OCI-LY3 (cell line): Measurements from ENCODE around the gene IL4I1.

Experiments used
- H2AFZ ChIP-seq: fragments of 200-600, 300-600 bp; shearing (Covaris generic); 2 replicates; pipeline ENCODE4 v1.6.0; 2014; ENCODE audit warnings: antibody characterized with exemption, low read depth, low read length
- H3K27ac ChIP-seq: fragments of 200-600, 300-600 bp; sonication (generic); 2 replicates; pipeline ENCODE4 v1.5.1; 2014; ENCODE audit warnings: mild to moderate bottlenecking, low read length, moderate library complexity, mixed read lengths
- H3K27me3 ChIP-seq: fragments of 200-600, 300-600 bp; sonication (generic); 2 replicates; pipeline ENCODE4 v1.6.1; 2014; ENCODE audit warnings: low read depth, low read length, mixed read lengths
- H3K36me3 ChIP-seq: fragments of 200-600, 300-600 bp; sonication (generic); replicated peaks from 2 replicates; pipeline ENCODE3; 2014; ENCODE audit warnings: low read depth, low read length, mixed read lengths
- H3K4me1 ChIP-seq: fragments of 300-600, 200-600 bp; sonication (generic); 2 replicates; pipeline ENCODE4 v1.6.1; 2014; ENCODE audit warnings: low read length, mixed read lengths
- H3K4me2 ChIP-seq: fragments of 200-600, 300-600 bp; sonication (generic); 2 replicates; pipeline ENCODE4 v1.6.1; 2014; ENCODE audit warnings: low read length, mixed read lengths
- H3K4me3 ChIP-seq: fragments of 300-600, 200-600 bp; sonication (generic); 2 replicates; pipeline ENCODE4 v1.5.1; 2014; ENCODE audit warnings: antibody characterized with exemption, mild to moderate bottlenecking, low read length, moderate library complexity
- H3K79me2 ChIP-seq: fragments of 300-600, 200-600 bp; shearing (Covaris generic); 2 replicates; pipeline ENCODE4 v1.6.1; 2014; ENCODE audit warnings: mild to moderate bottlenecking, low read length, mixed read lengths
- H3K9ac ChIP-seq: fragments of 300-600, 200-600 bp; shearing (Covaris generic); 2 replicates; pipeline ENCODE4 v1.6.0; 2014; ENCODE audit warnings: mild to moderate bottlenecking, low read length, moderate library complexity
- H3K9me3 ChIP-seq: fragments of 200-600, 300-600 bp; shearing (Covaris generic); 2 replicates; pipeline ENCODE4 v1.6.1; 2014; ENCODE audit warnings: low read length, mixed read lengths; ENCODE audit not compliant: insufficient read depth
- H4K20me1 ChIP-seq: fragments of 200-600, 300-600 bp; sonication (generic); 2 replicates; pipeline ENCODE4 v1.6.1; 2016; ENCODE audit warnings: low read length, mixed read lengths; ENCODE audit not compliant: insufficient read depth
- CTCF ChIP-seq: fragments of 200-600, 300-600 bp; sonication (generic); IDR thresholded peaks from 2 replicates; pipeline ENCODE4 v1.5.1; 2014; ENCODE audit warnings: antibody characterized with exemption, low read length, low read depth
- EZH2phosphoT487 ChIP-seq: fragments of 200-600 bp; shearing (Covaris generic); IDR thresholded peaks from 2 replicates; pipeline ENCODE4 v1.6.1; 2018; ENCODE audit warnings: antibody characterized with exemption, mixed run types, low read depth

Gene IL4I1

GRCh38 chr19:49839713-49840112, 57.0 kb downstream of the IL4I1 start:
- Histone ChIP-seq H3K4me2 (no peak overlapping the region), H3K27ac (no peak overlapping the region), H3K36me3 (peaks cover 53% of the 10 kb centered on the region), H3K4me1 (peaks cover under 1% of the 10 kb centered on the region; the same call in 1 of the 2 replicates), H4K20me1 (peaks cover 4% of the 10 kb centered on the region; the same call in 1 of the 2 replicates), H3K4me3 (no peak overlapping the region), H3K9ac (no peak overlapping the region), H2AFZ (no peak overlapping the region), H3K9me3 (no peaks in the 10 kb centered on the region), H3K79me2 (no peaks in the 10 kb centered on the region), H3K27me3 (no peaks in the 10 kb centered on the region)
- TF ChIP-seq EZH2phosphoT487 = no peak
- no peak for TF ChIP-seq CTCF
